ENCODE results near the gene PIP5K1C. TPM values are rescaled to one million over a fixed set of nuclear protein-coding genes. Genes with fewer than 3 reads are reported as not detected.
"Not testable (repeated sequence)": the region's sequence is repeated elsewhere in the genome, so short reads cannot be mapped to it uniquely, and the experiment has no call there.

The PIP5K1C gene
- total RNA-seq, 1 experiment from 2014 or later, result 35.5 TPM

DNA sequence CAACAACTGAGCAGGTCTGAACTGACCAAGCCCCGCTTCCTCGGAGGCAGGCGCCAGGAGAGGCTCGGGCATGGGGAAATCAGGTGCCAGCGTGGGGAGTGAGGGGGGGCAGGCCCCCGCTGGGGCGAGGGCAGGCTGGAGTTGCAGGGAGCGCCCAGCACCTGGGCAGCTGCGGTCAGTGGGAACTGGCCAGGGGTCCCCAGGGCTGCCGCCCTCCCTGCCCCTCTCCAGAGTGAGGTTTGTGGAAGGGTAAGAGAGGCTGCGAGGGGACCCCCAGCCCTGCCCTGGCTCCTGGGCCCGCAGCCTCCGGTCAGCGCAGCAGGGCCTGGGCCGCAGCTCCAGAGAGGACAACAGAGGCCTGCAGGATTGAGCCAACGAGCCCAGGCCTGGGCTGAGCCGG lies 32.5 kb downstream of the PIP5K1C start:
- H3K36me3 ChIP-seq (ENCODE audit: insufficient read depth, low read length, poor library complexity, severe bottlenecking), result peaks cover 4% of the 10 kb centered on the region
- intact Hi-C loops (cut with micrococcal nuclease; ENCODE audit: unreplicated experiment), result loop anchor here (2.0 kb wide), 1 partner anchor 33 kb away; the partner anchor contains the start of gene PIP5K1C

DNA sequence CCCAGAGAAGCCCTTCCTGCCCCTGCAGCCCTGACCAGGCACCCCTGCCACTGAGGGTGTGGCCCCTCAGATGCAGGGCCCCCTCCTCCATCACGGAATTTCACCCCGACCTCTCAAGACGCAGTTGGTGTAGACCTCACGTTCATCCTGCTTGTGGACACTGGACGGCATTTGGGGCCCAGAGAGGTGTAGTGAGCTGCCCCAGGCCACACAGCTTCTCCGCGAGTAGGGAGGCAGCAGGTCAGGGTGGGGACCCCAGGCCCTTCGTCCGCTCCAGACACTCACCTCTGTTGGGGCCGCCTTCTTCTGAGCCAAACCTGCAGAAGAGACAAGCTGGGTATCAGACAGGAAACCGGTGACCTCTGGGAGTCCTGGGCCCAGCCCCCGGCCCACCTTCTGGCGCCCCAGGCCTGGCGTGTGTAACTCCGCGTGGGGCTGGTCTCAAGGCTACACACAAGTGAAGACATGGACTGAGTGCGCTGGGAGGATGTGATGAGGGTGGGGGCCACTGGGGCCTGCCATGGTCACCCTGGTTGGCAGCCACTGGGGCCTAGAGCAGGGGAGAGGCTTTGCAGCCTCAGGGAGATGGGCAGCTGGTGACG lies 33.1 kb downstream of the PIP5K1C start:
- Histone ChIP-seq H3K36me3 (ENCODE audit: insufficient read depth, low read length, poor library complexity, severe bottlenecking) (peaks cover 4% of the 10 kb centered on the region), H3K27me3 (replicated peaks; ENCODE audit: insufficient read depth, low read depth, low read length, poor library complexity) (no peaks in the 10 kb centered on the region), H3K4me3 (ENCODE audit: low read depth, low read length, poor library complexity, severe bottlenecking) (no peak overlapping the region), H3K4me1 (ENCODE audit: insufficient read depth, low read length, poor library complexity, severe bottlenecking) (peaks cover 7% of the 10 kb centered on the region), H3K9me3 (ENCODE audit: low read depth, low read length, poor library complexity, severe bottlenecking) (no peaks in the 10 kb centered on the region), H3K27ac (ENCODE audit: low read depth, low read length, poor library complexity, severe bottlenecking) (no peak overlapping the region)
- BruUV-seq (replicated peaks), result no TSS peak
- intact Hi-C loops (cut with micrococcal nuclease; ENCODE audit: unreplicated experiment), result loop anchor here (2.0 kb wide), 1 partner anchor 34 kb away; the partner anchor contains the start of gene PIP5K1C
- no peak for DNase-seq (ENCODE audit: low spot score)
- POLR2A ChIA-PET (ENCODE audit: low non-redundant PET), result no interaction called here
- CTCF ChIA-PET, result interaction anchor here (0.7 kb wide), 1 partner anchor 17 kb away, joined by 3 read pairs; no protein-coding TSS in a partner anchor
- no peak for TF ChIP-seq CTCF (conservative IDR thresholded peaks at IDR 0.05; ENCODE audit: low read depth, low read length)
- TF ChIP-seq EZH2 (IDR thresholded peaks at IDR 0.05; ENCODE audit: borderline replicate concordance, low read depth, low read length, poor library complexity, severe bottlenecking), result no peak

More for the DNA sequence above, 32.5 kb downstream of the PIP5K1C start:
- ChIA-PET CTCF (no interaction called here), POLR2A (ENCODE audit: low non-redundant PET) (no interaction called here)
- H3K27ac ChIP-seq (ENCODE audit: low read depth, low read length, poor library complexity, severe bottlenecking), result no peak overlapping the region
- no TSS peak for BruUV-seq (replicated peaks)
- H3K9me3 ChIP-seq (ENCODE audit: low read depth, low read length, poor library complexity, severe bottlenecking), result no peaks in the 10 kb centered on the region
- no peak for TF ChIP-seq EZH2 (IDR thresholded peaks at IDR 0.05; ENCODE audit: borderline replicate concordance, low read depth, low read length, poor library complexity, severe bottlenecking)
- no peak for TF ChIP-seq CTCF (conservative IDR thresholded peaks at IDR 0.05; ENCODE audit: low read depth, low read length)
- peaks cover 12% of the 10 kb centered on the region for H3K4me1 ChIP-seq (ENCODE audit: insufficient read depth, low read length, poor library complexity, severe bottlenecking)
- H3K4me3 ChIP-seq (ENCODE audit: low read depth, low read length, poor library complexity, severe bottlenecking), result no peak overlapping the region
- no peaks in the 10 kb centered on the region for H3K27me3 ChIP-seq (replicated peaks; ENCODE audit: insufficient read depth, low read depth, low read length, poor library complexity)
- DNase-seq (ENCODE audit: low spot score), result no peak

DNA sequence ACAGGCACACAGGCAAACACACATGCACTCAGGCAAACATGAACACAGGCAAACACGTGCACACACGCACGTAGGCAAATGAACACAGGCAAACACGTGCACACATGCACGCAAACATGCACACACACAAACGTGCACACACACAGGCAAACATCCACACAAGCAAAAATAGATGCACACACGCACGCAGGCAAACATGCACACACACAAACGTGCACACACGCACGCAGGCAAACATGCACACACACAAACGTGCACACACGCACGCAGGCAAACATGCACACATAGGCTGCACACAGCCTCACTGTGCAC lies 33.8 kb downstream of the PIP5K1C start:
- POLR2A ChIA-PET (ENCODE audit: low non-redundant PET), result interaction anchor here (0.6 kb wide), 1 partner anchor 118 kb away, joined by 8 read pairs; no protein-coding TSS in a partner anchor
- H3K27ac ChIP-seq (ENCODE audit: low read depth, low read length, poor library complexity, severe bottlenecking); H3K4me3 ChIP-seq (ENCODE audit: low read depth, low read length, poor library complexity, severe bottlenecking); DNase-seq (ENCODE audit: low spot score); H3K36me3 ChIP-seq (ENCODE audit: insufficient read depth, low read length, poor library complexity, severe bottlenecking); H3K4me1 ChIP-seq (ENCODE audit: insufficient read depth, low read length, poor library complexity, severe bottlenecking); BruUV-seq (replicated peaks); H3K9me3 ChIP-seq (ENCODE audit: low read depth, low read length, poor library complexity, severe bottlenecking); H3K27me3 ChIP-seq (replicated peaks; ENCODE audit: insufficient read depth, low read depth, low read length, poor library complexity): not testable (repeated sequence)
- CTCF ChIA-PET, result interaction anchor here (0.7 kb wide), 1 partner anchor 17 kb away, joined by 3 read pairs; no protein-coding TSS in a partner anchor
- intact Hi-C loops (cut with micrococcal nuclease; ENCODE audit: unreplicated experiment), result loop anchor here (2.0 kb wide), 1 partner anchor 34 kb away; the partner anchor contains the start of gene PIP5K1C
